NCI-H748 (cell line): ENCODE results near the gene LYRM2.
"Not testable (repeated sequence)": the region's sequence is repeated elsewhere in the genome, so short reads cannot be mapped to it uniquely, and the experiment has no call there.

Experiments used
- DNase-seq: peaks from one replicate; lab custom pipeline; 2025; ENCODE audit not compliant: unreplicated experiment; lab: John Stamatoyannopoulos, UW

LYRM2 gene

DNA sequence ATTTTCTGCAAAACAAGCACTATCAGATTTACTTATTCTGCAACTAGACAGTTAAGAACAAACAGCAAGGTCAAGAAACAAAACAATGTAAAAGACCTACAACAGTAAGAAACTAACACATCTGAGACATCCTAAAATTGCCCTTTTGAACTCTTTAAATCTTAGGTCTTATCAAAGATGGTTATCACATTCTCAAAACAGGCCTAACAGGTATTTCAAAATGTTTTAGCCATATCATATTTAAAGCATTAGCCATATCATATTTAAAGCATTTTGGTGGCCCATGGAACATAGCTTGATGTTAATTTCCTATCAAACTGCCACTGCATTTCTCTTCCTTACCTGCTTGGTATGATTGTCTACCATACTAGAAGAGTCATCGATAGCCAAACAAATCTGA is 11.1 kb upstream of the LYRM2 start:
- no peak for DNase-seq

DNA sequence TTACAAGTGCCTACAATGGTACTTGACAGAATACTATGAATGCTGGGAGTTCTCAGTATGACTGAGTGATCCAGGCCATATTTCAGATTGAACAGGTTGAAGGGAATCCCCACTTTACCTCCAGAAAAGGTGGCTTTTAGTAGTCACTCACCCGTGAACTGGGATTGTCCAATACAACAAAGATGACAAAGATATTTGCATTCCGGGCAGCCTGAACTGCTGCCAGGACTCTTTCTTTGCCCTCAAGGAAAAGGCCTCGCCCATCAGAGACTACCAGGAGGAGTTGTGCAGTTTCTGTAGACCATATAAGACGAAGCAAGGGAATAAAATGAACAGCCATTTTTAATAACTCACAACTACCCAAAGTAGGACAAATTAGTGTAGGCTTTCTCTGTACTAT is 6.3 kb upstream of the LYRM2 start:
- no peak for DNase-seq

DNA sequence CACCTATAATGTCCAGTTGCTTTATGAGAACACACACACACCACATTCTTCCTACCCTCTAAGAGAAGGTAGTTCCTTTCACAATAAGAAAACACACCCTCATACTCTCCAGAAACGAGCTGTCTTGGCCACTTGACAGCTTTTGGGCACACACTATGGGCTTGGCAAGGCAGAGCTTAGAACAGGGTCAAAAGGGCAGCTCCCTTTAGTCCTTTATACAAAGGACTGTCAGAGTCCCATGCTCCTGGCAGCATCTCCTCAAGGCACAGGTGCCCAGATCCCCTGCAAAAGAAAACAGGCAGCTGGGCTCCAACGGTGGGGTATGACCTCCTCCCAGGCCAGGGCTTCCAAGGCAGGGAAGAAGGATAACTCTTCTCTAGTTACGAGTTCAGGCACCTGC is 4.9 kb upstream of the LYRM2 start:
- DNase-seq, result no peak

DNA sequence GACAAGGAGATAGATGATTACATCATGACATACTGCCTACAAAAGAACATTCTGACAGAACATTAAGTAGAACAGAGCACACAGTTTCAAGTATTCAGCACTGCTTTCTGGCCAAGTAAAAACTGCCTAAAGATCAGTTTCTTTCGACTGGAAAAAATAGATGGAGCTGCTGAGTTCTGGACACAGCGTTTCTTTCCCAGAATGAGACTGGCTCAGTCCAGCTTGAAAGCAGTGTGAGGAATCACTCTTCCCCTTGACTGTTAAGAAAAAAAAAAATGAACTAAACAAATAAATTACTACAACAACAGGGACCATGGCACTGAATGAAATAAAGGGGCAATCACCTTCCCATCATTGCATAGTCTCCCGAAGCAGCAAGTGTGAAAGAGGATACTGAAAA is 4.4 kb upstream of the LYRM2 start:
- no peak for DNase-seq

DNA sequence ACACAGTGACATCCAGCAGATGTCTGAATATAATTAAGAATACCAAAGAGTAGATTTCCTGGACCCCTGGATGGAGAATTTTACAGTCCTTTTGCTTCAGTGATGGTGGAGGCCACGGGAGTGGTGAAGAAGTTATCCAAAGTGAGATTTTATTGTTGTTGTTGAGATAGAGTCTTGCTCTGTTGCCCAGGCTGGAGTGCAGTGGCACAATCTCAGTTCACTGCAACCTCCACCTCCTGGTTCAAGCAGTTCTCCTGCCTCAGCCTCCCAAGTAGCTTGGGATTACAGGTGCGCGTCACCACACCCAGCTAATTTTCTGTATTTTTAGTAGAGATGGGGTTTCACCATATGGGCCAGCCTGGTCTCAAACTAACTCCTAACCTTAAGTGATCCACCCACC is 3.0 kb upstream of the LYRM2 start:
- DNase-seq, result not testable (repeated sequence)

DNA sequence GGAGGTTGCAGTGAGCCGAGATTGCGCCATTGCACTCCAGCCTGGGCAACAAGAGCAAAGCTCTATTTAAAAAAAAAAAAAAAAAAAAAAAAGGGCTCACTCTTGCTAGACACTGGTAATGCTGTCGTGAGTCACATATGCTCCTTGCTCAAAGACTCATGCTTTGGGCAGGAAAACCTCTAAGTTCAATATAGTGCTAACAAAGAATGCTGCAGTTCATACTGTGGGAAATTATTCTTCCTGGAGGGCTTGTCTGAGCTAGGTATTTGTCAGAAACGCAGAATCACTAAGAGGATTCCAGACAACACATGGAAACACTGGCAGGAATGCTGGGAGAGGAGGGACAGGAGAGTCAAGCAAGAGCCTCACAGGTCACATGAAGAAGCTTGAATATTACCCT is 2.3 kb upstream of the LYRM2 start:
- DNase-seq, result no peak

DNA sequence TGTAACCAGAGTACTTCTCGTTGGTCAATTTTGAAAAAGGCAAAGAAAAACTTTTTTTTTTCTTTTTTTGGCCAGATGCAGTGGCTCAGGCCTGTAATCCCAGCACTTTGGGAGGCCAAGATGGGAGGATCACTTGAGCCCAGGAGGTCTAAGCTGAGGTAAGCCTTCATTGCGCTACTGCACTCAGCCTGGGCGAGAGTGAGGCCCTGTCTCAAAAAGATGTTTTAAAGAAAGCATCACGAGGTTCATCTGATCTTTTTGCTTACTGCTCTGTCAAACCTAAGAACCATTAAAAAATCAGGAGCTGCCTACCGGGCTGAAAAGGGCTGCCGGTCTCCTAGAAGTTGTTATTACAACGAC is 607 bp downstream of the LYRM2 start:
- DNase-seq, result peak; percentile 42

DNA sequence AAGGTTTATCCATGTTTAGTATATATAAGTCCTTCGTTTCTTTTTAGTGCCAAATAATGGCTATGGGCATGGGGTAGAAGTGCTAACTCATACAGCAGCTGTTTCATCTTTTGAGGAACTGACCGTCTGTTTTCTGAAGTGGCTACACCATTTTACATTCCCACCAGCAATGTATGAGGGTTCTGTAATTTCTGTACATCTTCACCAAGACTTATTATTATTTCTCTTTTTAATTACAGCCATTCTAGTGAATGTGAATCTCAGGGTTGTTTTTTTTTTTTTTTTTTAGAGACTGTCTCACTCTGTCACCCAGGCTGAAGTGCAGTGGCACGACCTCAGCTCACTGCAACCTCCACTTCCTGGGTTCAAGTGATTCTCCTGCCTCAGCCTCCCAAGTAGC is 2.1 kb downstream of the LYRM2 start:
- not testable (repeated sequence) for DNase-seq

DNA sequence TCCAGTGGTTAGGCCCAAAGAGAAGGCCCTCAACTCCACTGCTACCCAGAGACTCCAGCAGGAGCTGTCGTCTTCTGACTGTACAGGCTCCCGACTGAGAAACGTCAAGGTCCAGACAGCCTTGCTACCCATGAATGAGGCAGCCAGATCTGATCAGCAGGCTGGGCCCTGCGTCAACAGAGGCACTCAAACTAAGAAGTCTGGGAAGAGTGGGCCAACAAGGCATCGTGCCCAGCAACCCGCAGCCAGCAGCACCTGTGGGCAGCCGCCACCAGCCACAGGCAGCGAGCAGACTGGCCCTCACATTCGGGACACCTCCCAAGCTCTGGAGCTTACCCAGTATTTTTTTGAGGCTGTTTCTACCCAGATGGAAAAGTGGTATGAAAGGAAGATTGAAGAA is 8.1 kb downstream of the LYRM2 start:
- no peak for DNase-seq

DNA sequence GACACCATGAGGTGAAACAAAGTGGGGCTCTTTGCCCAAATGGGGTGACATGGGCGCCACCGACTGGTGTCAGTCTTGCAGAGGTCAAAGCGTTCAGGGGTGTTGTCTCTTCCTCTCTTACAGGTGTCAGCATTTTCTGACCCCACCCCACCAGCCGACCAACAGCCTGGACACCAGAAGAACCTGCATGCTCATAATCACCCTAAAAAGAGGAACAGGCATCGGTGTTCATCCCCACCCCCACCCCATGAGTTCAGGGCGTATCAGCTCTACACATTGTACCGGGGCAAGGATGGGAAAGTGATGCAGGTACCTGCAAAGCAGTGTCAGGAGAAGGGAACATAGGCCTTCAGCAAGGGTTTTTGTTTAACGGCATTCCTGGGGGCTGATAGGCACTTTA is 14.8 kb downstream of the LYRM2 start:
- DNase-seq, result no peak

DNA sequence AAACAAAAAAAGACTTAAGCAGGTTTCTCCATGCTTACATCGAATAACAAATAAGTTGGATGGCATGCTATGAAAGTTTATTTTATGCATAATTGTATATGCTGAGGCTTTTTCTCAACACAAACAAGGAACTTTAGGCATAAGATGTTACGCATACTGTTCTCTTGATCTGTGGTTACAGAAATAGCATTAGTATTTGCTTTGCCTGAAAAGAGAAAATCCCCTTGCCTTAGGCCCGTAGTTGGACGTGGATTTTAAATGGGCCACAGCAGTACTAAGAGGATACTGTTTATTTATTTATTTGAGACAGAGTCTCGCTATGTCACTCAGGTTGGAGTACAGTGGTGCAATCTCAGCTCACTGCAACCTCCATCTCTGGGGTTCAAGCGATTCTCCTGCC is 19.0 kb downstream of the LYRM2 start:
- no peak for DNase-seq

DNA sequence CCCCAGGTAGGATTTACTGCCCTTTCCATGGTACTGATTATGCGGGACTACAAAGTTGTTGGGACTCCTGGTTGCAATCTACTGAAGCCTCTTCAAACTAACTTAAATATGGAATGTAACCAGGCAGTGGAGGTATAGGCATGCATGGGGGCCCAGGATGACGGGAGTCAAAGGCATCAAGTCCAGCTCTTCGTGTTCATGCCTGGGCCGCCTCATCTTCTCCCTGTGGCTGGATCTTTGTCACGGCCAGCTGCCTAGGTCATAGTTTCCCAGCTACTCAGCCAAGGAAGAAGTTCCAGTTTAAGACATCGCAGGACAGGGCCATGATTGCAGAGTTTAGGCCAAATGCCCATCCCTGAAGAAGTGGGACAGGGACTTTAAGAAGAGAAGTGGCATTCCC is 20.5 kb downstream of the LYRM2 start:
- DNase-seq, result no peak

DNA sequence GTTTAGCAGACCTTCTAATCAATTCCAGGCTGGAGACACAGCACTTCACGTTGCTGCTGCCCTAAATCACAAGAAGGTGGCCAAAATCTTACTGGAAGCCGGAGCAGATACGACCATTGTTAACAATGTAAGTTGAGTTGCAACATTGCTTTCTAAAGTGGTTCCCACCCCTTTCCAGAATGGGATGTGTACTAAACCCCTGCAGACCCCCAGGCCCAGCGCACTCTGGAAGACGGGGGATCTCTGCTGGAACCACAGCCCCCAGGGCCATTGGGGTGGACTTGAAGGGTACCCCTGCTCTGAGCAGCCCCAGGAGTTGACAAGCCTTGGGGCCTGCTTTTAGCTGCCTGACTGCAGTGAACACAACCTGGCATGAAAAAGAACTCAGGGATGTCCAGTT is 22.0 kb downstream of the LYRM2 start:
- DNase-seq, result no peak

DNA sequence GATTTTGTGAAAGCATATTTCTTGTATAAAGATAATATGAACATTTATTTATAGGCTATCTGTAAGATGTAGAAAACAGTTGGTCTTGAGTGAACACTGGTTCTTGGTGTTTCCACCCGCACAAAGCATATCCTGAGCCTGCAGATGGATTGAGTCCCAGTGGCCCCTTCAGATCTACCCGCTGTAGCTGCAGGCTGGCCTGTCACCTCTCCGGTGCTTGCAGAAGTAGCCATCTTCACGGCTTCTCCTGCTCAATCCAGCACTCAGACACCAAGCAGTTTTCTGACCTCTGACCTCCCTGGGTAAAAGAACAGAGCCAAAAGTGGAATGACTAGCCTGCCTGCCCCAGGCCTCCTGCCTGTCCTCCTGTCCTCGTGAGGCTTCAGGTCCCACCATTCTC is 22.7 kb downstream of the LYRM2 start:
- no peak for DNase-seq

DNA sequence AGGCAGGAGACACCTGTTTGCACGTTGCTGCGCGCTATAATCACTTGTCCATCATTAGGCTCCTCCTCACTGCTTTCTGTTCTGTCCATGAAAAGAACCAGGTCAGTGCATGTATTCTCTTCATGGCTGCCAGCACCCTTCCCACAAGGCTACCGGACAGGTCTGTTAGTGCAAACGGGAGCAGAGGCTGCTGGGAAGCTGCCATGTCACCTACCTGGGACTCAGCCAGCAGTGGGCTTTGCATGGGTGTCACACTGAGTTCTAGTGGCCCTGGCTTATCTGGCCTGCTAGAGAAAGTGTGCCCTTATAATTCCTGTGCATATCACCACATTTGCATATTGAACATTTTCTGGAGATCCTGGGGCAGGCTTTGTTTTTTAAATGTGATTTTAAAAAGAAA is 24.8 kb downstream of the LYRM2 start:
- no peak for DNase-seq

DNA sequence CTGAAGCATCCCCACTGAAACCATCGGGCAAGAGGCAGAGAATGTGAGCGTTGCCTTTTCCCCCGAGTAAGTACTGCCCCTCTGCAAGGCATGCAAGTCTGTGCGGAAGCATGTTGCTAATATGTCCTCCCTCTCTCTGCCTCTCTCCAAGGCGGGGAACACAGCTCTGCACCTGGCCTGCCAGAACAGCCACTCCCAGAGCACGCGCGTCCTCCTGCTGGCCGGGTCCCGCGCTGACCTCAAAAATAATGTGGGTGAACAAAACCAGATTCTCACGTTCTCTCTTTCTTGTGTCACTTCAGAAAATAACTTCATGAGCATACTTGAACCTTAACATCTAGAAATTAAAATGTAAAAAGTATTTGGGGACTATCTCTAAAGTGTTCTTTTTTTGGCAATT is 26.4 kb downstream of the LYRM2 start:
- DNase-seq, result no peak

DNA sequence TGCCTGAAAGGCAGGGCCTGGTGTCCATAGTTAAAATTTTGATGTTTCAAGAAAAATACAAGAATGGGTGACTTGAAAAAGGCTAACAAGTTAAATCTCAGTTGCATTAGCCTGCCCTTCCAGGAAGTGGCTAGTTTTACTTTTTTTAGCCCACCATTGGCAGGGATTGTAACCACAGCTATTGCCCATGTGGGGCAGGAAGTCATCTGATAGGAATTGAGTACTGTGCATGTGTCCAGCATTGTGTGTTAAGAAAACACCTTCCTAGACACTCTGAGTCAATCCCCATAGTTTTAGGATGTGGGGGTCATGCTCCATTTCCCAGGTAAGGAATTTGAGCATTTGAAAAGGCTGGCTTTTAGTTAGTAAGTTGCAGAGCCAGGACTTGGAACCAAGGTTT is 26.9 kb downstream of the LYRM2 start:
- DNase-seq, result no peak

DNA sequence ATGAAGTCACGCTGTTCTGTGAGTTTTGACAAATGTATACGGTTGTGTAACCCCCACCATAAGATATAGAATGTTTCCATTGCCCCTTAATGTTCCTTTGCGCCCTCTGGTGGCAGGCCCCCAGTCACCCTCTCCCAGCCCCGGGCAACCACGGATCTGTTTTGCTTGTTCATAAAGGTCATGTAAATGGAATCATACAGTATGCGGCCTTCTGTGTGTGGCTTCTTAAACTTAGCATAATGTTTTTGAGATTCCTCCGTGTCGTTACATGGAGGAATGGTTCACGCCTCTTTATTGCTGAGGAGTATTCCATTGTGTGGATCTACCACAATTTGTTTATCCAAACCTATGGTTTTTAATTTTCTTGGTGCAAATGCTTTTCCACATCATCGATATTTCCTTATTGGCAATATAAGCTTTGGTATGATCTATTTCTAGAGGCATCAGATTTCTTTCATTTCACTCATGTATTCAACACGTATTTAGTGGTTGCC is 28.4 kb downstream of the LYRM2 start:
- peak; percentile 68 for DNase-seq

DNA sequence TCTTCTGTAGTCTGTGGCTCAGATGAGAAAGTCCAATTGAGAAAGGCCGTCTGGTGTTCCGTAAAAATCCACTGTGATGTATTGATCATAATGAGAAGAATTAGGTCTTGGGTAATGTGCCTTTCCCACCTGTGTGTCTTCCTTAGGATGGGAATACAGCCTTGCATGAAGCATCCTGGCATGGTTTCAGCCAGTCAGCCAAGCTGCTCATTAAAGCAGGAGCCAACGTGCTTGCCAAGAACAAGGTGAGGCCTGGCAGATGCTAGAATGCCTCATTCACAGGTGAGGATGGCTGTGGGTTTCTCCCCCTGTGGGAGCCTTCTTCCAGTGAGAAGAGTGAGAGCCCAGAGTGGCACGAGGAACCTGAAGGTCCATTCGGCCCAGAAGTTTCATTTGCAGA is 32.7 kb downstream of the LYRM2 start:
- no peak for DNase-seq

DNA sequence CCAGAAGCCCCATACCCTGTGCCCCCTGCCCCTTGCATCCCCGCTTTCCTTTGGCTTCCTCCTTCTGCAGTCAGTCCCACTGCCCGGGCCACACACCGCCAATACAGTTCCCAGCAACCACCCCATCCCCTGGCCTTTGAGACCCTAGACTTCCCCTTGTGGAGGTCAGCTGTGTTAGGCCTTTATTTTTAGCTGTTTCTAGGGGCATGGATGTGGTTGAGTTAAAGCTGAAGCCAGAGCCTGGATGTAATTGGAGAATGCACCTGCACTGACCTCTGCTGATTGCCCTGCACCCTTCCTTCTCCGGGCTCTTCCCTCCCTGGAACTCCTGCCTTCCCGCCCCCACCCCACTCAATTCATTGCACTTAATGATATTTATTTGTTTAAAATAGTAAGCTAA is 33.9 kb downstream of the LYRM2 start:
- peak; percentile 22 for DNase-seq

DNA sequence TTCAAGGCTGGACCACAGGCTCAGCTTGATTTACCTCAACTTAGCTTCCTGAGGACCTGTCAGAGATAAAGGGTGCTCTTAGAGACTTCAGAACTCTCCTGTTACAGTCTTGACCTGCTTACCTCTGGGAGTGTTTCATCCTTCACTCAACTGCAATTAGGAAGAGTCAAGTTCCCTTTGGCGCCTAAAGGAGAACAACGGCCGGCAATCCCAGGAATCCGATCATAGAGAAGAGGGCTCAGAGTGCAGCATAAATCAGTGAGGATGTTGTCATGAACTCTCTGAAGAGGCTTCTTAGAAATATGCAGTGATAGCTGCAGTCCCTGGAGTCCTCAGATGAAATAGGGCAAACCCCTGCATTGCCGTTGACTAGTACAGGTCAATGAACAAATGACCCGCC is 36.4 kb downstream of the LYRM2 start:
- no peak for DNase-seq

DNA sequence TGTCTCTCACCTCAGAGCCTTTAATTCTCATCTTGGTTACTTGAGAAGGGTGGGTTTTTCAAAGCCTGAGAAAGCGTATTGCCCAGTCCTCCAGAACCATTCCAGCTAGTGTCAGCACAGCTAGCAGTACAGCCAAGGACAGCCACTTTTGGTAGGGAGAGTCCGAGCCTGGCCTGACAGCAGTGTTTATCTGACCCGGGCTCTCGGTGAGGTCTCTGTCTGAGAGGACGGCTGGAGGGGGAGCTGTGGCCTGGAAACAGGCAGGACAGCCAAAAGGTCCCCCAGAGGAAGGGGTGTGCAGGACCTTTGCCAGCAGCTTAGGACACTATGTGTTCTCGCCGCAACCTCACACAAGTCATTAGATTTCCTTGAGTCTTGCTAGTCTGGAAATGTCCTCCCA is 38.8 kb downstream of the LYRM2 start:
- no peak for DNase-seq

DNA sequence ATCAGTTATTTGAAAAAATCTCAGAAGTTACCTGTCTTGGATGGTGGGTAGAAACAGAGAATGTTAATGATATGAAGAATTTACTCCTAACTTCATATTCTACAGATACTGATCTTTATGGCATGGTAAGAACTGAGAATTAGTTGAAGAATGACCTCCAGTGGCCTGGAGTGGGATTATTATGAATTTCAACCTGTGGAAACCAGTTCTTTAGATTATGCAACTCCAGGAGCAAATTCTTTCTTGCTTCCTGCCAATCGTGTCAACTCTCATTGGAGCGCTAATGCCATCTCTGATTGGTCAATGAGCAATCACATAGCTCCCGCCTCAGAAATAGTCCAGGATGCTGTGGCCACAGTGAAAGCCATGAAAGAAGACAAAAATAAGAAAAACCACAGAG is 40.6 kb downstream of the LYRM2 start:
- DNase-seq, result peak; percentile 59

DNA sequence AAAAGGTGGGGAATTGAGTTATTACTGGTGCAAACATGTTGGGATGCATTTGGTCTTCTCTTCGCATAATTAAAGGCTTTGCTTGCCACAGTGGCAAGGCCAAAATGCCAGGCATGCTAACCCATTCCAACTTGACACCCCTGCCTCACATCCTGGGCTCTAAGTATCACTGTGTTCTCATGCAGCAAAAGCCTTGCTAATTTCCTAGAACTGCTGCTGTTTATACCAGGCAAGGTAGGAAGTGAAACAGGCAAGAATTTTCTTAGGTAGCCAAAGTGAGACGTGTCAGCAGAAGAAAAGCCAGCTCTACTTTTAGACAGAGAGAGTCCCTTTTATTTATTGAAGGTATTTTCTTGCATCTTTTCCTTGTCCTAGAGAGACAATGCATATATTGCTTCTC is 41.2 kb downstream of the LYRM2 start:
- DNase-seq, result no peak
